Stimulated activated CD8-positive, alpha-beta memory T cell treated with anti-CD3 and anti-CD28 coated beads, Interleukin-4, amount 100 ng/mL, for 4 hours (primary cell): ENCODE measurements around the gene HIPK3.
"Not testable (repeated sequence)": the region's sequence is repeated elsewhere in the genome, so short reads cannot be mapped to it uniquely, and the experiment has no call there.

Experiments
- DNase-seq, 2 donors: peaks; one replicate each; pipeline ENCODE4 v3.0.0-alpha.2; 2020; ENCODE audit warnings: low read depth in 2 of 2, low spot score in 1 of 2

Gene HIPK3

GRCh38 chr11:33257160-33257896 lies at the start of gene HIPK3:
TSS of gene HIPK3 (plus strand) at chr11:33257381.
- DNase-seq = peak; percentile 31 to 53

DNA sequence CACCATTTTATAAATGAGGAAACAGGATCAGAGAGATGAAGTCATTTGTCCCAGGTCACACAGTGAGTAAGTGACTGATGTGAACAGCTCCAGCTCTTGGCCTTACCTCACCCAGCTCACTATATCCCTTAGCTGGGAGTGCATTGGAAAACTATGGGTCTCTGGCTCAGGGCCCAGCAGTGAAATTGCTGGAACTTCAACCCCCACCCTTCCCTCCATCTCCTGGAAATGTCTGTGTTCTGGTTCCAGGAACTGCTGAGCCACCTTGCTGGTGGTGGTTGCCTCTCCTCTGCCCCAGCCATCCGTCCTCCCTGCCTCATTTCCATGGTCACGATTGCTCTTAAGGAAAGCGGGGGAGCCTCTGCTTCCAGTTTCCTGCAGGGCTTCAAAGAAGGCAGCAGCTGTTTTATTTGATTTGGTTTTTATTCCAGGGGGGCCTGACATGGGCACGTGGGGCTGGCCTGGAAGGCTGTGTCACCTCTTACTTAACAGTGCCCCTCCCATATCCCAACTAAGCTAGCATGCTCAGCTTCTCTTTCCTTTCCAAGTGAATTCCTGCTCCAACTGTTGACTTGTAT lies 49.7 kb upstream of the HIPK3 start:
- no peak for DNase-seq

GRCh38 chr11:33208150-33208549 lies 49.0 kb upstream of the HIPK3 start:
- no peak for DNase-seq

GRCh38 chr11:33211153-33211552 lies 46.0 kb upstream of the HIPK3 start:
- no peak for DNase-seq

DNA sequence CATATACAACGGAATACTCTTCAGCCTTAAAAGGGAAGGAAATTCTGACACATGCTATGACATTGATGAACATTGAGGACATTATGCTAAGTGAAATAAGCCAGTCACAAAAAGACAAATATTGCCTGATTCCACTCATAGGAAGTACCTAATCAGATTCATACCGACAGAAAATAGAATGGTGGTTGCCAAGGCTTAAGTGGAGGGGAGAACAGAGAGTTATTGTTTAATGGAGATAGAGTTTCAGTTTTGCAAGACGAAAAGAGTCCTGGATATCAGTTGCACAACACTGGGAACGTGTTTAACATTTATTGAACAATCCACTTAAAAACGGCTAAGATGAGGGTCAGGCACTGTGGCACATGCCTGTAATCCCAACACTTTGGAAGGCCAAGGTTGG lies 45.6 kb upstream of the HIPK3 start:
- DNase-seq = no peak

- DNase-seq = no peak
Measured at GRCh38 chr11:33214187-33214586, 43.0 kb upstream of the HIPK3 start.

DNA sequence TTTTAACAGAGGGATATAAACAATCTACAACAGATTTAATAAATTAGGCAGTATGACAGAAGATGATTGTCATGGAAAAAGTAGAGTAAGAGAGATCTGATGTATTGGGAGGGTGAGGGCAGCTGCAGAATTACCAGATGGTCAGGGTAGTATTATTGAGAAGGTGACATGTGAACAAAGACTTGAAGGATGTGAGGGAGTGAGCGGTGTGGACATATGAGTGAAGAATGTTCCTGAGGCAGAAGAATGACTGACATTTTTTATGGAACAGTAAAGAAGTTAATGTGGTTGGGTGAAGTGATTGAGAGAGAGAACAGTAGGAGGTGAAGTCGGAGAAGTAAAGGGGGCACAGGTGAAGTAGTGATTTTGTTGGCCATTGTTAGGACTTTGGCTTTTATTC lies 42.4 kb upstream of the HIPK3 start:
- no peak for DNase-seq

DNA sequence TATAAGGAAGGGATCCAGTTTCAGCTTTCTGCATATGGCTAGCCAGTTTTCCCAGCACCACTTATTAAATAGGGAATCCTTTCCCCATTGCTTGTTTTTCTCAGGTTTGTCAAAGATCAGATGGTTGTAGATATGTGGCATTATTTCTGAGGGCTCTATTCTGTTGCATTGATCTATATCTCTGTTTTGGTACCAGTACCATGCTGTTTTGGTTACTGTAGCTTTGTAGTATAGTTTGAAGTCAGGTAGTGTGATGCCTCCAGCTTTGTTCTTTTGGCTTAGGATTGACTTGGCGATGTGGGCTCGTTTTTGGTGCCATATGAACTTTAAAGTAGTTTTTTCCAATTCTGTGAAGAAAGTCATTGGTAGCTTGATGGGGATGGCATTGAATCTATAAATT lies 40.5 kb upstream of the HIPK3 start:
- DNase-seq = not testable (repeated sequence)

GRCh38 chr11:33222052-33222750 lies 35.0 kb upstream of the HIPK3 start:
- no peak for DNase-seq

DNA sequence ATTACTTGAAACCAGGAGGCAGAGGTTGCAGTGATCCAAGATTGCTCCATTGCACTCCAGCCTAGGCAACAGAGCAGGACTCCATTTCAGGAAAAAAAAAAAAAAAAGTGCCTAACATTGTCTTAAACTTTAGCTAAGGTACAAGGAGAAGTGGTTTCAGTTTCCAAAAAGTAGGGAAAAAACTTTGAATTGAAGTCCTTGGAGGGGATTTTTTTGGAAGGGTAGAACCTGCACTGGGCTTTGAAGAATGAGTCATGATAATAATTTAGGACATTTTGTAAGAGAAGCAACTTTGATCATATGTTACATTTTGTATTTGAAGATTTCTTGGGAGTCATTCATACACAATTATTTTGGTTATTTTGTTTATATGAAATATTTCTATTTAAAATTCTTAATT lies 31.8 kb upstream of the HIPK3 start:
- no peak for DNase-seq

DNA sequence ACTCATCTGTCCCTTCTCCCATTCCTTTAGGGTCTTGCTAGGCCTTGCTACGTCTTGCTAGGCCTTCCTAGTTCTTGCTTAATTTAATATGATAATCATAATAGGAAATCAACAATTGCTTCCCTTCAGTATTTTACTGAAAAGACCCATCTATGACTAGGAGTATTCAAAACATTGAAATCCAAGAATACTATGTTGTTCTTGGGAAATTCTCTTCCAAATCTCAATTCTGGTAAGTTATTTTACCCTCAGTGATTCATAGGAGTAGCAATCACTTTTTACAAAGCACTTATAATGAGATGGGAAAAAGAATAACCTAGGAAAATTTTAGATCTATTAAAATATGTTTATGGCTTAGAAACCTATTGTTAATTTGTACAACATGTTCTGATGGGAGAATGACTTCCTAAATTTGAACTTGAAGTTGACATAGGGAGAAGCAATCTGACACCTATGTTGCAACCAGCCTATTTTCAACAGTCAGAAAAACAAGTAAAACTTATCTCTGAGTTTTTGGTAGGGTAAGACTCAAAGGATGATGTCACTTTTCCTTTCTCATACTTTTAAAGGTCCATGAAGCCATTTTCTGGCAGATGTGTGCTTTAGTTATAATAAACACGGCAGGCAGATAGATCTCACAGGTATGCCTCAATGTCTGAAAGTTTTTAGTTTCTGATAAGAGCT lies 29.5 kb upstream of the HIPK3 start:
- DNase-seq = no peak

DNA sequence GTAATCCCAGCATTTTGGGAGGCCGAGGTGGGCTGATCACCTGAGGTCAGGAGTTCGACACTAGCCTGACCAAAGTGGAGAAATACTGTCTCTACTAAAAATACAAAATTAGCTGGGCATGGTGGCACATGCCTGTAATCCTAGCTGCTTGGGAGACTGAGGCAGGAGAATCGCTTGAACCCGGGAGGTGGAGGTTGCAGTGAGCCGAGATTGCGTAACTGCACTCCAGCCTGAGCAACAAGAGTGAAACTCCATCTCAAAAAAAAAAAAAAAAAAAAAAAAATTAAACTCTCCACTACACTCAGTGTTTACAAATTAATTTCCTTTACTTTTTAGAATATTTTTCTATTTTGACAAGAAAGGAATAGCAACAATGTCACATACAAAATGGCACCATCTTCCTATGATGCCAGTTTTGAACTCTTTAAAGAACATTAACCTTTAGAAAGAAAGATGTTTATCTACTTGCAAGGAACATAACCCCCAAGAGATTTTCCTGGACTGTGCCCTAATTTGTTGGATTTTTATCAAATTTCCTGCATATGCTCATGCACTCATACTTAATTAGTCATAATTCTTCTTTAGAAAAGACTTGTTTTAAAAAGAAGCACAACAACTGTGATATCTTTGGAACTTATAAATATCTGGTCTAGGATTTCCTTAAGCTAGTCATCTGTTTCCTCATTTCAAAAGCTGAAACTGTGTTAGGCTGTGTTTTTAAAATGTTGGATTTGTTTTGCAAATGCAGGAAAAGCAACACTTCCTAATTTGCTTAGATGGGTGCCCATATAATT lies 22.6 kb upstream of the HIPK3 start:
- DNase-seq = no peak

DNA sequence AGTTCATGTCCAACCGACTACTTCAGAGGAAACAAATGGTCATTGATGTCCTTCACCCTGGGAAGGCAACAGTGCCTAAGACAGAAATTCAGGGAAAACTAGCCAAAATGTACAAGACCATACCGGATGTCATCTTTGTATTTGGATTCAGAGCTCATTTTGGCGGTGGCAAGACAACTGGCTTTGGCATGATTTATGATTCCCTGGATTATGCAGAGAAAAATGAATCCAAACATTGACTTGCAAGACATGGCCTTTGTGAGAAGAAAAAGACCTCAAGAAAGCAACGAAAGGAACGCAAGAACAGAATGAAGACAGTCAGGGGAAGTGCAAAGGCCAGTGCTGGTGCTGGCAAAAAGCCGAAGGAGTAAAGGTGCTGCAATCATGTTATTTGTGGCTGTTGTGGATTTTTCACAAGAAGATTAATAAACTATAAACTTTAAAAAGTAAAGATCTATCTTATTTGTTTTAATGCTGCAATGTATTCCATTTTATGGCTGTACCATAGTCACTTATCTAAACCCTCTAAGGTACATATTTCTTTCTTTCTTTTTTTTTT lies 20.1 kb upstream of the HIPK3 start:
- DNase-seq = no peak

- DNase-seq = no peak
Measured at GRCh38 chr11:33242575-33242974, 14.6 kb upstream of the HIPK3 start.

DNA sequence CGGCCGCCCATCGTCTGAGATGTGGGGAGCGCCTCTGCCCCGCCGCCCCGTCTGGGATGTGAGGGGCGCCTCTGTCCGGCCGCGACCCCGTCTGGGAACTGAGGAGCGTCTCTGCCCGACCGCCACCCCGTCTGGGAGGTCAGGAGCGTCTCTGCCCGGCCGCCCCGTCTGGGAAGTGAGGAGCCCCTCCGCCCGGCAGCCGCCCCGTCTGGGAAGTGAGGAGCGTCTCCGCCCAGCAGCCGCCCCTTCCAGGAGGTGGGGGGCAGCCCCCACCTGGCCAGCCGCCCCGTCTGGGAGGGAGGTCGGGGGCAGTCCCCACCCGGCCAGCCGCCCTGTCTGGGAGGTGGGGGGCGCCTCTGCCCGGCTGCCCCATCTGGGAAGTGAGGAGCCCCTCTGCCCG lies 13.5 kb upstream of the HIPK3 start:
- not testable (repeated sequence) for DNase-seq

DNA sequence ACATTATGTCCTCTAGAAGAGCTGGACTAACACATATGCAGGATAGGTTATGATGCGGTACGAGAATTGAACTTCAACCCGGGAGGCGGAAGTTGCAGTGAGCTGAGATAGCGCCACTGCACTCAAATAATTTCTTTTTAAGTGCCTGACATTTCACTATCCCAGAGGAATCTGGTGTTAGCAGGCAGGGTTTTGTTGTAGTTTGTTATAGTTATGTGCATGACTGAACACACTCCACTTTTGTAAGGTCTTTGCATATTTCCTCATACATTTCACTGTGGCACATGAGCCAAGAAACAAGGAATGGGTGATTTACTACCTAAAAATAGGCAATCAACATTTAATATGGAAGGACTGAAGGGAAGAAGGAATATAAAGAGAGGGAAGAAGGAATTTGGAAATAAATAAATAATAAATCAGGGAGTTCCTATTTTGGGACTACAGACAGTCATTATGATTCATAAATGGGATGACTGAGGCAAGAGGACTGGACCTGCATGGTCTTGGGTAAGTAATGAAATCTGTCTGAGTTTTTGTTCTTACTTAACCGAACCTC lies 8.7 kb upstream of the HIPK3 start:
- no peak for DNase-seq

DNA sequence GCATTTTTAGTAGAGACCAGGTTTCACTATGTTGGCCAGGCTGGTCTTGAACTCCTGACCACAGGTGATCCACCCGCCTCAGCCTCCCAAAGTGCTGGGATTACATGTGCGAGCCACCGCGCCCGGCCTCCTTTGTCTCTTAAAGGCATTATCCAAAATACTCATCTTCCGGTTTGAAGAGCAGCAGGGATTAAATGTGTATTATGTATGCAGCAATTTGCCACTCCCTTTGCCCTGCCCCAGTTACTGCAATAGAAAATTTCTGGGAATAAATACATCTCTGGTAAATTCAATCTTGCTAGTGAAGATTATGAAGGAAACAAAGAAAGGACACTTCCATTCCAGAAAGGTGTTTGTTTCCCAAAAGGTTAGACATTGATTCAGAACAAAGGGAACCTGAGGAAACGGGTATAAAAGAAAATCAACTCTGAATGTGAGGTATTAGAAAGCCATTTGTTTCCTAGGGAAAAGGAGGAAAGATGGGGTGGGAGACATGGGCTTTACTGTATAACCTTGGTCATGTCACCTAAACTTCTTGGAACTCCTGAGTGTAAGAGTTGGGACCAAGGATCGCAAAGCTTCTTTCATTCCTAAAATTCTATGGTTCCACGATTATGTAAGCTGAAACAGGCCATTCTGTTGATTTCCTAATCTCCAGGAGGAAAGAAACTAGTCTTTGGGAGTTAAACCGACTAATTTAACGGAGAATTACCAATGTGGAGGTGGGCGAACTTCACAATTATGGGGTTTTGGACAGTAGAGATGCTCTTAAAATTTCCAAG lies 959 bp upstream of the HIPK3 start:
- DNase-seq = no peak

DNA sequence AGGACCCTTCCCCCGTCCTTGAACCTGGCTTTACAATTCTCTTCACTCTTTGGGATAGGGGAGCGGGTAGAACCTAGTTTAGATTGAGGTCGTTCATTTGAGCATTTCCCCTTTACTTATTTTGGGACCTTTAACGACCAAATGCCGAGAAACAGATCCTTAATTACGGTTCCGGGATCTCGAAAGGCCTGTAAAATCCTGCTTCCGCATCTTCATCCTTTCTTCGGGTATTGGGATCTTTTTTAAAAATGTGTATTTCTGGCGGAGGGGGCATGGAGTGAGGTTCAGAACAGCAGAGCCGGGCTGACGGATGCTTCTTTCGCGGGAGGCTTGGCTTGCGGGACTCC lies 395 bp upstream of the HIPK3 start:
- no peak for DNase-seq

GRCh38 chr11:33257897-33258630 lies 883 bp downstream of the HIPK3 start:
- DNase-seq = peak; percentile 35 to 37
